NCI-H1105 (cell line): Measurements from ENCODE around the gene MPHOSPH6.
"Not testable (repeated sequence)": the region's sequence is repeated elsewhere in the genome, so short reads cannot be mapped to it uniquely, and the experiment has no call there.

Experiments used
- DNase-seq: peaks from one replicate; lab custom pipeline; 2025; lab: John Stamatoyannopoulos, UW

The MPHOSPH6 gene

DNA sequence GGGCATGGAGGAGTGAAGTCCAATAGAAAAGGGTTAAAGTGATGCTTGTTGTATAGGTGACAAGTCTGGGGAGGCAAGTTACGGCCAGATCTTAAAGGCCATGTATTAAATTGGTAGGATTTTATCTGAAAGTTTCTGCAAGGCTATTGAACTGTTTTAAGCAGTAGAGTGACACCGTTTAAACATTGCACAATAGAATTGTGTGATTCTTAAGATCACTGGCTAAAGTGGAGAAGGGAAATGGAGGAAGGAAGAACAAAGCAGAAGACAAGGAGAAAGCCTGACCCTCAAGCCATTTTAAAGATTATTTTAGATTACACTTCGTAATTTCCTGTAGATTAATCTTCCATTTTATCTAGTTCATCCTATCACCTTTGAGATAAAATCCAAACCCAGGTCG lies 5.6 kb upstream of the MPHOSPH6 start:
- no peak for DNase-seq

DNA sequence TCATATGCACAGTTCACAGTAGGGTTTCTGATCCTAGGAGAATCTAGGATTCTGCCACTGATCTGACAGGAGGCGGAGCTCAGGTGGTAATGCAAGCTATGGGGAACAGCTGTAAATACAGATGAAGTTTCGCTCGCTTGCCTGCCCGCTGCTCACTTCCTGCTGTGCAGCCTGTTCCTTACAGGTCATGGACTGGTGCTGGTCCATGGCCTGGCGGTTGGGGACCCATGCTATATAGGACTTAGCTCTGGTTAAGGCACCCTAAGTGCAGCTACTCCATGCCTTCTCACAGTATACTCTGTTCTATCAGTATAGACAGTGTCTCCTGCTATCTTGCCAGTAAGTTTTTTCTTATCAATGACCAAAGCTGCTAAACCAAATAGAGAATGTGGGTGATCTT lies 2.4 kb downstream of the MPHOSPH6 start:
- no peak for DNase-seq

DNA sequence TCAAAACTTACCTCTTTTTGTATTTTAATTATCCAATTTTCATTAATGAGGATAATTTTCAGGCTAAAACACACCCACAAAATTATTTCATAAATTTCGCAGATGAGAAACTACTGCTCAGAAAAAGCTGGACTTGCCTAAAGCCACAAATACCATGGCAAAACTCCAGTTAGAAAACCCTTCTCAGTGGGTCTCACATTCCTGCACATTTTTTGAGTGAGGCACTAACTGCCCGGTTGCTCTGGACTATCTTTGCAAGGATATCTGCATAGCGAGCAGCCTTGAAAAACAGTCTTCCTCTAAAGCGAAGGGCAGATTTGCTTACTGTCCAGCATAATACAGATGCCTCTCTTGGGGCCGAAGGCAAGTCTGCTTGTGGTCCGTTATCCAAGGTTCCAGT lies 9.8 kb downstream of the MPHOSPH6 start:
- no peak for DNase-seq

DNA sequence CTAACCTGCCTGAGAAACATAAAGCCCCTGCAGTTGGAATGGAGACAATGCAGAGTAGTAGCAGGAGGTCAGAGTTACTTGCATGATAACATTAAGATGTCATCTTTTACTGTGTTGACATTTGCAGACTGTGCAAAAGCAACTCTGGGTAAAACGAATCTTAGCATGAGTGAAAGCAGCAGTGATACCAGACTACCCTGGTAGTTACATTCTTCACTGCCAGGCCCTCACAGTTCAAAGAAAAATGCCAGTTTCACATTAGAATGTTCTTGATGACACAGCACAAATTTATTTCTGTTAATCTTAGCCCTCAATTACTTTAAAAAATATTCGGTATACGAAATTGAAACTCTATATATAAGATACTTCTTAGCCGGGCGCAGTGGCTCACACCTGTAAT lies 12.2 kb downstream of the MPHOSPH6 start:
- DNase-seq, result no peak

DNA sequence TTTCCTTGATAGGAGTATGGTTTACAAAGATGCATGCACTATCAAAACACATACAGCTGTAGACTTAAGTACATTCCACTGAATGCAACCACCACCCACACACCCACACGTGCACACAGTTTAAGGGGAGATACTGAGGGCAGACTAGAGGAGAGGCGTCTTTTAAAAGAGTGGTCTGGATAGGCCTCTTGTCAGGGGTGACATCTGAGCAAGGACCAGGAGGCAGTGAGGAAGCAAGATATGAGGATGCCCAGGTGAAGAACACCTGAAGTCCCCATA lies 12.6 kb downstream of the MPHOSPH6 start:
- no peak for DNase-seq

DNA sequence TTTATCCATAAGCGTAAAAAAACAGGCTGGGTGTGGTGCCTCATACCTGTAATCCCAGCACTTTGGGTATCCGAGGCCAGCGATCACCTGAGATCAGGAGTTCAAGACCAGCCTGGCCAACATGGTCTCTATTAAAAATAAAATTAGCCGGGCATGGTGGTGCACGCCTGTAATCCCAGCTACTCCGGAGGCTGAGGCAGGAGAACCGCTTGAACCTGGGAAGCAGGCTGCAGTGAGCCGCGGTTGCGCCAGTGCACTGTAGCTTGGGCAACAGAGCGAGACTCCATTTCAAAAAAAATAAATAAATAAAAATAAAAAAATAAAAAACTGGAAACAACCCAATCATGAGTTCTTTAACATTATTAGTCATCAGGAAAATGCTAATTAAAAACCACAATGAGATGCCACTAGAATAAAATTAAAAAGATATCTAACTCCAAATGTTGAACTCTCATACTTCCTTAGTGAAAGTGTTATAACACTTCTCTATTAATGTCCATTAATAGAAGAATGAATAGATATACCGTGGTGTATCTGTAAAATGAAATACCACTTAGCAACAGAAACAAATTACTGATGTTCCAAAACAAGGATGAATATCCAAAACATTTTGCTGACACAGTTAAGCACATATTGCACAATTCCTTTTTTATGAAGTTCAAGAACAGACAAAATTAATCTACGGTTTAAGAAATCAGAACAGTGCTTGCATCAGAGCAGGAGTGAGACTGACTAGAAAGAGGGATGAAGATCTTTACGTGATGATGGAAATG lies 13.1 kb downstream of the MPHOSPH6 start:
- no peak for DNase-seq

DNA sequence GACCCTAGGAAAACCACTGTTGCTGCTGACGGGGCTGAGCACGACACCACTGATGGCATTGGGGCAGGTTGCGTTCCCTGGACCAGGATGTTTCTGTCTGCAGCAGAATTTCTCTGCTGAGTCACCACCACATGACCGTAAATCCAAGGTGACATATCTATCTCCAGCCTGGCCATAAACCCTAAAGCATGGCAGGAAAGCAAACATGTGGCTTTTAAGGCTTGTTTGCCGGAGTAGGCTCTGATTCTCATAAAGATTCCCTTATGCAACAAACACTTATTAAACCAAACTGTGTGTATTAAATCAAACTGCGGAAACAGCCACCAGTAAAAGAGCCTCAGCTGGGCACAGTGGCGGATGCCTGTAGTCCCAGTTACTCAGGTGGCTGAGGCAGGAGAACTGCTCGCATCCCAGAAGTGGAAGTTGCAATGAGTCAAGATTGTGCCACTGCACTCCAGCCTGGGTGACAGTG lies 17.3 kb downstream of the MPHOSPH6 start:
- no peak for DNase-seq

DNA sequence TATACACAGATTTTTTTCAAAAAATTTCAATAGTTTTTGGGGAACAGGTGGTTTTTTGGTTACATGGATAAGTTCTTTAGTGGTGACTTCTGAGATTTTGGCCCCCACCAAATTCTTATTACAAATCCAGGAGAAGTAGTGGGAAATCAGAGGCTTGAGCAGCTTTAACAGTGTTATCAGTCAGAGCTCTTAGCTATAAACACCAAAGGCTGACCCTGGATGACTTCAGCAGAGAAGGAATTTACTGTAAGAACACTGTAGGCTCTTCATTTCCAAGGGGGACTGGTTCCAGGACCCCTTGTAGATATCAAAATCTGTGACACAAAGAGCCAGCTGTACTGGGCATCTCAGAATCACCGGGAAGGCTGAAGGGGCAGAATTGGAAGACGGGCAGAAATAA lies 17.8 kb downstream of the MPHOSPH6 start:
- DNase-seq, result no peak

DNA sequence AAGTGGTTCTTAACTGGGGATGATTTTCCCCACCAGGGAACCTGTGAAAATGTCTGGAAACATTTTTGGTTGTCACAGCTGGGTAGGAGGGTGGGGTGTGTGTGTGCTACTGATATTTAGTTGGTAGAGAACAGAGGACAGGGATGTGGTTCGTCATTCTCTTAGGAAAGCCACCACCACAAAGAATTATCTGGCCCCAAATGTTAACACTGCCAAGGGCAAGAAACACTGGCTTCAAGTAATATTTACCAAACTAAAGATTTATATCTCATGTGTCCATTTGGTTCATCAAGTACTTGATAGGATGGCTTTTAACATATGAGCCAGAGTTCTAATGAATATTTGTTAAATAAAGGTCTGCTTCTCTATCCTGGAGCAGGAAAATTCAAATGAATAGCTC lies 19.5 kb downstream of the MPHOSPH6 start:
- DNase-seq, result no peak

DNA sequence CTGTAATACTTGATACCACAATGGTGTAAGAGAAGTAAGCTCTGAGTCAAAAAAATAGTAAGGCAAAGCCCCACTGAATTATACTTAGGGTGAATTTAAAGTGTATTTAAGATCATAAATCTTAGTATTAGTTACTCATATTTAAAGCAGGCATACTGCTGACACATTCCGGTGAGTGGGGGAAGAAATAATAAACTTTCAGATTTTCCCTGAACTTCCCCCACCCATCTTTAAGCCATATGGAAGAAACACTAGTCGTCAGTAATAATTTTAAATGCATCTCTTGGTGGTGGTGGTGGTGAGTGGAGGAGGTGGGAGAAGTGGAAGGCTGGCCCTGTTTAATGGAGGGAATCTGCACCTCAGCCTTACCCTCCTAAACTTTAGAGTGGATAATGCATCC lies 20.5 kb downstream of the MPHOSPH6 start:
- DNase-seq, result no peak

DNA sequence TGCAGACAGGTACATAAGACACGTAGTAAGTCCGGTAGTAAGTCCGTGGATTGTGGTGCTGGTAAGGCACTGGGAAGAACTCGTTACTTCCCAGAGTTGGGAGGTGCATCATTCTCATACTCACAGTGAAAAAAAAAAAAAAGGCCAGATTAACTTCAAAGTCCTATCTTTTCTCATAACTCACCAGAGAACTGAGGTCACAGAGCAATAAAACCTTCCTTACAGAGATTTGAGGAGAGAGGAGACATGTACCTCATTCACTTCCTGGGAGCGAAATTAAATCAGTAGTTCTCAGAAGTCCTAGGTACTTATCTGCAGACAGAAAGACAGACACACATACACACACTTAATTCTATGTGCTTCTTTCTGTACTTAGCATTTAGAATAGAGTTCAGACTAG lies 22.5 kb downstream of the MPHOSPH6 start:
- DNase-seq, result no peak

DNA sequence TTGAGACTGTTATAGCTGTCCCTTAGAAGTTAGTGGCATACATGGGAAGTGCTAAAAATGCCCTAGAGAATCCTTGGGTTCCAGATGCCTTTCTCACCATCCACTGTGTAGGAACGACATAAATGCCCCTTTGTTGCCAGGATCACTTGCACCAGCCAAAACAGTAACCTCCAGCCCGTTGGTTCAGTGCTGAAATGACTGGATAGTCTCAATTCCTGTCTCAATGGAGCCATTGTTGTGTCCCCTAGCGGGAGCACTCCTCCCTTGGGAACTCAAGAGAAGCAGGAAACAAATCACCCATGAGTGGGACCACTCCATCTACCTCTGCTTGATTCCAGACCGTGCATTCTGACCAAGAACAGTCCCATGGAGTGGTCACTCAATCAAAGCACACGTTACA lies 23.1 kb downstream of the MPHOSPH6 start:
- no peak for DNase-seq

DNA sequence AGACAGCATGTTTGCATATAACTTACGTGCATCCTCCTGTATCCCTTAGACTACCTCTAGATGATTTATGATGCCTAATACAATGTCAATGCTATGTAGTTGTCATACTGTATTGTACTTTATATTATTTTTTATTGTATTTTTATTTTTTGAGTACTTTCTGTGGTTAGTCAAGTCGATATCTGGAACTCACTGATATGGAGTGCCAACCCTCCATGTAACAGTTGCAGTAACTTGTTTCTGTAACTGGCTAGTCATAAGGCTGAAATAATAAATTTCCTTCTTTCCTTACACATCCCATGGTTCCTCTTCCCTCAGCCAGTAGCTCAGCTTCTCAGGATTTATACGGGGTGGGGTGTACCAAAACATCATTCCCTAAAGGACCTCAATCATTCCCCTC lies 23.5 kb downstream of the MPHOSPH6 start:
- no peak for DNase-seq

DNA sequence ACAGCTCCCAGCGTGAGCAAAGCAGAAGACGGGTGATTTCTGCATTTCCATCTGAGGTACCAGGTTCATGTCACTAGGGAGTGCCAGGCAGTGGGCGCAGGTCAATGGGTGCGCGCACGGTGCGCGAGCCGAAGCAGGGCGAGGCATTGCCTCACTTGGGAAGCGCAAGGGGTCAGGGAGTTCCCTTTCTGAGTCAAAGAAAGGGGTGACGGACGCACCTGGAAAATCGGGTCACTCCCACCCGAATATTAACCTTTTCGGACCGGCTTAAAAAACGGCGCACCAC lies 30.8 kb downstream of the MPHOSPH6 start:
- not testable (repeated sequence) for DNase-seq

DNA sequence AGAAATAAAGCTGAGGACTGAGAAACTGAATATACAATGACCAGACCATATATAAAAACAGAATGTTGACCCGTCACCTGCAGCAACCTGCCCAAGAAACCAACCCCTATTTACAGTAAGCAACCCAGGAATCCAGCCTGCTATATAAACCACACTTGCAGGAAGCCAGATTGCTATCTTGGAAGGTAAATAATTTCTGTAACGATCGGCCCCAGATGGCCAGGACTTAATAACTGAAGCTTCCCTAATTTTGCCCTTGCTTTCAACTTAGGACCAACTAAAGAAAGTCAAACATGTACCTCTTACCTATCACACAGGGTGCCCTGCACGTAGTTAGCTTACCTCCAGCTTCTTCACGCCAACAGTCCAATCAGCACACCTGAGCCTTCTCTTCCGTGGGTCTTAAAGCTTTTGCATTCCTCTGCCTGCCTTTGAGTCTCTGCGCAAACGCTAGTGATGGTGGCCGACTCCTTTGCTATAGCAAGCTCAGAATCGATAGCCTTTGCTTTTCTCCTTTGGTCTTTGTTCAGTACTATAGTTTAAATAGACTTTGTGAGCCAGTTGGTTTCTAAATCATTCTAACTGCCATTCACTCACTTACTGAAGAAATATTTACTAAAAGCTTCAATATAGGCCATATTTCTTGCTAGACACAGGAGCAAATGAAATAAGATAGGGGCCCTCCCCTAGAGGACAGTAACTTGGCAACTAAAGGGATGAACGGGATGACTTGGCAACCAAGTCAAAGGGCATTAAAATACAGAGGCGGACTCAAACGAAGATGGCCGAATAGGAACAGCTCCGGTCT lies 31.3 kb downstream of the MPHOSPH6 start:
- no peak for DNase-seq

DNA sequence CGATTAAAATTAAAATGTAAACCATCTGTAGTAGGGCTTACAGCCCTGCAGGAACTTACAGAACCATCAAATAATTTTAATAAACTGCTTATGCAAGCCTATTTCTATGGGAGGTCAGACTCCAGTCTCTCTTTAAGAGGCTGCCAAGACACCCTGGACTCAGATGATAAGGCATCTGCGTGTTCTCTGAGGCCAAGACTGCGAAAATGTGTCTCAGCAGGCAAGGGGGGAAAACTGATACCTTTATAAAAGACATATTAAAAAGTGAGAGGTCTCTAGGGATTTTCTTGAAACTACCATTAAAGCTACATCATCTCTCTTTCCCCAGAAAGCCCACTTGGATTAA lies 32.2 kb downstream of the MPHOSPH6 start:
- DNase-seq, result no peak

DNA sequence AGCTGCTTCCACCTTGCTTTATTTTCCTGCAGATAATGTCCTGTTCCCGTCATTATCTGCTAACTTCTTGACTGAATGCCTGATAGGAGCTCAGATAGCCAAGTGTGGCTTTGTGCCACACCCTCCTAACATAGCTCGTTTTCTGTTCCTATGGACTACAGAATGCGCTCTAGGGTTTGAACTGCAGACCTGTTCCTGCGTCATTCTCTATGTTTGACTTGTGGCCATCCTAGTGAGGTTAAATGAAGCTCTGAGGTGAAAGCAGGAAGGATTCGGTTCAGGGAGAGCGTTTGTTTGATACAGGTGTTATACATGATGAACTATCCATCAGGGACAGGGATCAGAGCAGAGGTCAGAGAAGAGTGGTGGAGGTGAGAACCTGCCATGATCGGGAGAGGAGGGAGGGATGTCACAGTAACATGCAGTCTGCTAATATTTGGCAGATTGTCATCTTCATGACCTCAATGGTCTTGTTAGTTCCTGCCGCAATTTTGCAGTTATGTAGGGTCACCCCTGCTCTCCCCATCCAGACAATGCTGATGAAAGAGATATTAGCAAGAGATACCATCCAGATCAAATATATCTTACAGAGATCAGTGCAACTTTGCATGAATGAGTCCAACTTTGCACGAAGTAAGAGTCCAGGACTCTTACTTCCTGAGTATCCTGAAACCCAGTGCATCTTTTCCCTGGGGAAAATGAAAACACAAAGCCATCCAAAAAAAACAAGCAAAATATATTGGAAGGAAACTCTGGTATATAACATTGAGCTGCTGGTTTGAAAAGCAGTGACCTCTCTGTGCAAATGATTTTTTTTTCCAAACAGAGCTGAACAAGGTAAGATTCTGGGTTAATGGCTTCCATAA lies 32.8 kb downstream of the MPHOSPH6 start:
- DNase-seq, result no peak

DNA sequence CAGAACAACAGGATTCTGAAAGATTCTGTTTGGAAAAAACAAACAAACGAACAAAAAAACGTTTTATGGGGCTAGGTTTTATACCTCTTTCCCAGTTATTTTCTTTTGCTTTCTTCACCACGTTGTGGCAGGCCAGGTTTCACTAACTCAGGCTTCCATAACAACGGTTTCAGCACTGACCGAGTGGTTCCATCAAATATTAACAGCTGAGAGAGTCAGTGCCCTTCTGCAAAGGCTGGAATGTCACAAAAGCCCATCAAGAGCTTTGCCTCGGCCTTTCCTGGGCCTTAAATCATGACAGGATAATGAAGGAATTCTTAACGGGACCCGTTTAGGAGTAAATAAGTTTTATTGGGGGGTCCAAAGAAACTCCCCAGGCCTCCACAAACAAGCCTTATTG lies 34.2 kb downstream of the MPHOSPH6 start:
- DNase-seq, result no peak

DNA sequence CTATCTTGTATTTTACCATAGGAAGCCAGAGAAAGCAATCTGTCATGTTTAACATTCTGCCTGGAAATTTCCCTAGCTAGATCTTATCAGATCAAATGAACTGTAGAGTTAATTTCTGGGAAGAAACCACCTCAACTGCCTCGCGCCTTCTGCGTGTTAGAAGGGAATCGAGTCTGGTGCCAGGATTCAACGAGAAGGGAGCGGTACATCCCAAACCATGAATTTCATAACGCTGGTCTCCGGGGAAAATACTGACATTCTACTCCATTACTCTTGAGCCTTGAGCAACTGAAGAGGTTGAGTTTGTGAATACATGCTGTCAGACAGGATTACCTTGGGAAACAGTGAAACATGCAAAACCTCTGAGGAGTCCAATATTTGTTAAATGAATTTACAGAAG lies 35.2 kb downstream of the MPHOSPH6 start:
- DNase-seq, result no peak

DNA sequence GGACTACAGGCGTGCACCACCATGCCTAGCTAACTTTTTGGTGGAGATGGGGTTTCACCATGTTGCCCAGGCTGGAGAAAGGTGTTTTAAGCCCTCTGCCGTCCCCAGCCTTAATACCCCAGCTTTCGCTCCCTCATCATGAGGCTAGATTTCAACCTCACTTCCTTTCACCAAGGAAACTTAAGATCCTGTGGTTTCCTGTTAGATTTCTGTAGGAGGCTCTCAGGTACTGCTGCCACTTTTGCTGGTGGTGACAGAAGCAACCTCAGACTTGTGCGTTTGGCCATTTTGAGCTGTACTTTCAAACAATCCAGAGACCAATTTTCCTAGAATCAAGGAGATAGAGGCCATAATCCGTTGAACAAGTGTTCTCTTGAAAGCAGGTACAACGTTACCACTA lies 36.2 kb downstream of the MPHOSPH6 start:
- no peak for DNase-seq

DNA sequence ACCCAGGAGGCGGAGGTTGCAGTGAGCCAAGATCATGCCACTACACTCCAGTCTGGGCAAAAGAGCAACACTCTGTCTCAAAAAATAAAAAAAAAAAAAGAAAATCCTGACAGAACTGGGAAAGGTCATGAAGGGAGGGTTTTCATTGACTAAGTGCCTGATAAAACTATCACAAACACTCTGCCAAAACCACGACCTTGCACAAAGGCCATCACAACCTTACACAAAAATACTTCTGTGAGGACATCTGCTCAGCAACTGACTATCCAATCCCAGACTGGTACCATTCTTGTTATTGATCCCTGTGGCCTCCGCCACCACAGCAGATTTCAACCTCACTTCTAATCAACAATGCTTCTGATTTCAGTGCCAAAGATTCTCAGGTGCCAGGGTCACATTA lies 40.1 kb downstream of the MPHOSPH6 start:
- no peak for DNase-seq

DNA sequence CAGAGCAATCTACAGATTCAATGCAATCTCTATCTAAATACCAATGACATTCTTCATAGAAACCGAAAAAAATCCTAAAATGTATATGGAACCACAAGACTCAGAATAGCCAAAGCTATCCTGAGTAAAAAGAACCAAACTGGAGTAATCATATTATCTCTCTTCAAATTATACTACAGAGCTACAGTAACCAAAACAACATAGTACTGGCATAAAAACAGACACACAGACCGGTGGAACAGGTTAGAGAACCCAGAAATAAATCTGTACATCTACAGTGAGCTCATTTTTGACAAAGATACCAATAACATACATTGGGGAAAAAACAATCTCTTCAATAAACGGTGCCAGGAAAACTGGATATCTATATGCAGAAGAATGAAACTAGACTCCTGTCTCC lies 45.4 kb downstream of the MPHOSPH6 start:
- no peak for DNase-seq

DNA sequence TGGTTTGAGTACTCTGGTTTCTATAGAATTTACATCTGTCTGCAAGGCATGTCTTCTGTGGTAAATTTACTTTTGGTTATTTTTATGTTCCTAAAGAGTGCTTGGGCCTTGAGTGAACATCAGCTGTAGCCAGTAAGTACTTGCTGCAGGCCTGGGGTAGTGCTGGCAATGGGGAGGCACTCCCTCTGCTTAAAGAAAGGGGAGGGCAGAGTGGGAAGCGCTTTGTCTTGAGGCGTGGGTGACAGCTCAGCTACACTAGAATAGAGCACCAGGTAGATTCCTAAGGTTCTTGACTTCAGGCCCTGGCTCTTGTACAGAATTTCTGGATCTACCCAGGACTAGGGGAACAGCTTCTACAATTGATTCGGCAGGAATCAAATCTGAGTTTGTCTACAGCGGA lies 50.6 kb downstream of the MPHOSPH6 start:
- DNase-seq, result no peak
